Ishikawa (cell line): ENCODE data around the gene LRRC4.

Source experiments
- CEBPB ChIP-seq: IDR thresholded peaks from 2 replicates; pipeline ENCODE4 v1.6.1; 2012
- CREB1 ChIP-seq: IDR thresholded peaks from 2 replicates; pipeline ENCODE4 v1.6.1; 2012; ENCODE audit warnings: low read depth
- EGR1 ChIP-seq: IDR thresholded peaks from 2 replicates; pipeline ENCODE4 v1.6.1; 2012
- EP300 ChIP-seq: IDR thresholded peaks from 2 replicates; pipeline ENCODE4 v1.6.1; 2012; ENCODE audit warnings: borderline replicate concordance
- FOXM1 ChIP-seq: IDR thresholded peaks from 2 replicates; pipeline ENCODE4 v1.6.1; 2012; ENCODE audit warnings: low read depth, borderline replicate concordance
- MAX ChIP-seq: IDR thresholded peaks from 2 replicates; pipeline ENCODE4 v1.6.1; 2012
- NFIC ChIP-seq: IDR thresholded peaks from 2 replicates; pipeline ENCODE4 v1.6.1; 2012
- RAD21 ChIP-seq: IDR thresholded peaks from 2 replicates; pipeline ENCODE4 v1.6.1; 2012; ENCODE audit warnings: low read depth
- REST ChIP-seq: IDR thresholded peaks from 2 replicates; pipeline ENCODE4 v1.6.1; 2012; ENCODE audit warnings: low read depth, mild to moderate bottlenecking
- TAF1 ChIP-seq: IDR thresholded peaks from 2 replicates; pipeline ENCODE4 v1.6.1; 2012; ENCODE audit warnings: low read depth, mild to moderate bottlenecking
- TCF12 ChIP-seq: IDR thresholded peaks from 2 replicates; pipeline ENCODE4 v1.6.1; 2012; ENCODE audit warnings: low read depth
- TEAD4 ChIP-seq: IDR thresholded peaks from 2 replicates; pipeline ENCODE4 v1.6.1; 2012
- YY1 ChIP-seq: IDR thresholded peaks from 2 replicates; pipeline ENCODE4 v1.6.1; 2012; ENCODE audit warnings: low read depth
- ZBTB7A ChIP-seq: IDR thresholded peaks from 2 replicates; pipeline ENCODE4 v1.6.1; 2012; ENCODE audit warnings: low read depth
- TF ChIP-seq, protein P1 (sequence below): IDR thresholded peaks from 2 replicates; pipeline ENCODE4 v1.6.1; 2012

Gene LRRC4

DNA sequence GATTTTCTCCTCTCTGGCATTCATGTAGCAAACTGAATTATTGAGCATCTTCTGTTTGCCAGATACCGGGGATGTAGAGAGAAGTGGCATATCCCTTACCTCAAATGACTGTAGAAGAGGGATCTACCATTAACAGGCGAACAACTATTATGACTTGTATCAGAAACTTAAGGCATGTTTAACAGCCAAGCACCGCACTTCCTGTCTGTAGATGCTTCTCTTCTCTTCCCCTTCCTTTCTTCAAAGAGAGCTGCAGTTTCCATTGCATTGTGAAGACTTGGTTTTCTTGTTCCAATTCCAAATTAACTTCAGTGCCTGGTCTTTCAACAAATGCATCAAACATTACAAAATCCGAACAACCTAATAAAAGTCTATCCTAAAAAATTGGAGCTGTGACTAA is 49.3 kb downstream of the LRRC4 start:
- no peak for TF ChIP-seq EP300

DNA sequence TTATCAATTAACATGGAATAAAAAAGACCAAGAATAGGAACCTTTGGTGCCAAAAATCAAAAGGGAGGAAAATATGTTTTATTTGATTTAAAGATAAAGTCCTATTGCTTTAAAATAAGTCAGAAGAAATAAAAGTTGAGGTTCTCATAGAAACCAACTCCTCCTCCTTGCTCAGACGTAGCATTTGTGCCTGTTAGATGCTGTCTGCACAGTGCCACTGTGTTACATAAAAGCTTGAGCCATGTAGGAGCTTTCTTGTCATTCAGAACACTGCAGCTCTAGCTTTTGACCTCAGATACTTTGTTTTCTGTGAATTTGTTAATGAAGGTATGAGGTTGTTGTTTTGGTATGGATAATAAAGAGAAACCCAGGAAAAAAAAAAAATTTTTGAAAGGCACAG is 50.3 kb downstream of the LRRC4 start:
- TF ChIP-seq, protein P1, sequence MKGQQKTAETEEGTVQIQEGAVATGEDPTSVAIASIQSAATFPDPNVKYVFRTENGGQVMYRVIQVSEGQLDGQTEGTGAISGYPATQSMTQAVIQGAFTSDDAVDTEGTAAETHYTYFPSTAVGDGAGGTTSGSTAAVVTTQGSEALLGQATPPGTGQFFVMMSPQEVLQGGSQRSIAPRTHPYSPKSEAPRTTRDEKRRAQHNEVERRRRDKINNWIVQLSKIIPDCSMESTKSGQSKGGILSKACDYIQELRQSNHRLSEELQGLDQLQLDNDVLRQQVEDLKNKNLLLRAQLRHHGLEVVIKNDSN: no peak
- no peak for TF ChIP-seq TAF1
- TF ChIP-seq CREB1: no peak
- no peak for TF ChIP-seq TCF12
- no peak for TF ChIP-seq MAX
- TF ChIP-seq REST: no peak
- no peak for TF ChIP-seq EGR1
- TF ChIP-seq CEBPB: no peak
- no peak for TF ChIP-seq NFIC
- TF ChIP-seq EP300: no peak
- TF ChIP-seq FOXM1: no peak
- no peak for TF ChIP-seq TEAD4
- no peak for TF ChIP-seq YY1
- TF ChIP-seq RAD21: no peak
- TF ChIP-seq ZBTB7A: no peak

DNA sequence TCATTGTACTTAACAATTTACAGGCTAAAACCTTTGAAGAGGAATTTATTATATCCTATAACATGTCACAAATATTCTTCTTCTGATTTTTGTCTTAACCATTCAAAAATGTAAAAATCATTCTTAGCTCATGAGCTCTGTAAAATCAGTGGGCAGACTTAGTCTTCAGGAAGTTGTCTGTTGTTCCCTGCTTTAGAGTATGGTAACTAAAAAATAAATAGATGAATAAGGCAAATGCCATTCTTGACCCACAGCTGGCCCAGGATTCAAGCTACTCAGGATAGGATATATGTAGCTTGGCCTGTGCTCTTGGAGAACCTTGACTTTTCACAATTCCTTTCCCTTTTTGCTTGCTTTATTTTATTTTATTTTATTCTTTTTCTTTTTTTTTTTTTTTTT is 51.5 kb downstream of the LRRC4 start:
- TF ChIP-seq TCF12: no peak

DNA sequence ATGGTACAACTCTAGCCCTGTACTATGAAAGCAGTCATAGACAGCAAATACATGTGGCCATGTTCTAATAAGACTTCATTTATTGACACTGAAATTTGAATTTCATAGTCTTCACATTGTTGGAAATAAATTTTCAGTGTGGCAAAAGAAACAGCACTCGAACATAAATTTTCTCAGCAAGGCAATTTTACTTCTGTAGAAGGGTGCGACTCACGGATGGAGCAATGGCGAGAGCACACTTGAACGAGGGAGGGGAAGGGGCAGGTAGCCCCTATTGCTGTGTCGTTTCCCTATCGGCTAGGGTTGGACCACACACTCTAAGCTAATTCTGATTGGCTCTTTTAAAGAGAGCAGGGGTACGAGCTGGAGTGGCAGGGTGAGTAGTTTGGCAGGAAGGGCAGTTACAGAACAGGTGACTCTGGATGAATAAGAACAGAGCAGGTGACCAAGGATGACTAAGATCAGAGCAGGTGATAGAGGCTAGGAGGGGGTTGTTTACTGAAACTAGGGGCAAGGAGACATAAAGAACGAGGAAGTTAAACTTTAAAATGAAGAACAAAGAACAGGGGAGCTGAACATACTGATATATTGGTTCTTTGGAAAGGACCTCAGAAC is 52.0 kb downstream of the LRRC4 start:
- no peak for TF ChIP-seq CEBPB
- TF ChIP-seq YY1: no peak
- TF ChIP-seq FOXM1: no peak
- TF ChIP-seq RAD21: no peak
- no peak for TF ChIP-seq ZBTB7A
- TF ChIP-seq MAX: no peak
- TF ChIP-seq TCF12: no peak
- no peak for TF ChIP-seq CREB1
- no peak for TF ChIP-seq REST
- no peak for TF ChIP-seq EGR1
- TF ChIP-seq TAF1: no peak
- no peak for TF ChIP-seq NFIC
- no peak for TF ChIP-seq EP300
- TF ChIP-seq, protein P1: no peak
- no peak for TF ChIP-seq TEAD4

DNA sequence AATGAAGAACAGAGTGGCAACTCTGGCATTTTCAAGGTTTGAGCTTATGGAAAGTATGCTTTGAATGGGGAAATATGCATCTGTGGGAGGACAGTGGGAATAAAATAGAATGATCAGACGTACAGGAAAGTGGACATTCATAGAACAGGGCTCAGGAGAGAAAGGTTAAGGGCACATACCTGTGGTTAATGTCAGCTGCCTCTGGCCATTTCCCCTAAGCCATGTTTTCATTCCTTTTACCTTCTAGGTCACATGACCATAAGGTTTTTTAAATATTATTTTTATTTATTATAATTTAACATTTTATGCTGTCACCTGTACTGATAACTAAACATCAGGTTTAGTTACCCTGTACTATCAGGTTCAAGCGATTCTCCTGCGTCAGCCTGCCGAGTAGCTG is 52.8 kb downstream of the LRRC4 start:
- TF ChIP-seq FOXM1 (no peak), REST (no peak), ZBTB7A (no peak), CEBPB (no peak), TCF12 (no peak), TAF1 (no peak)
- TF ChIP-seq, protein P1: no peak
